Measurements from ENCODE around the gene SRPK2.
"Not testable (repeated sequence)": the region's sequence is repeated elsewhere in the genome, so short reads cannot be mapped to it uniquely, and the experiment has no call there.

SRPK2 gene

GRCh38 chr7:105297309-105297708 is 91.4 kb downstream of the SRPK2 start:
- DNase-seq = no peak

- no peak for DNase-seq
Measured at GRCh38 chr7:105296491-105296890, 92.2 kb downstream of the SRPK2 start.

GRCh38 chr7:105295596-105296352 is 92.9 kb downstream of the SRPK2 start:
- DNase-seq = peak; percentile 41

GRCh38 chr7:105294482-105294881 is 94.2 kb downstream of the SRPK2 start:
- DNase-seq = not testable (repeated sequence)

GRCh38 chr7:105289704-105290103 is 99.0 kb downstream of the SRPK2 start:
- DNase-seq = peak; percentile 69

GRCh38 chr7:105286441-105286840 is 102.3 kb downstream of the SRPK2 start:
- DNase-seq = no peak

GRCh38 chr7:105285118-105285874 is 103.4 kb downstream of the SRPK2 start:
- DNase-seq = no peak

- DNase-seq = no peak
Measured at GRCh38 chr7:105284014-105284413, 104.7 kb downstream of the SRPK2 start.

- no peak for DNase-seq
Measured at GRCh38 chr7:105281966-105282365, 106.8 kb downstream of the SRPK2 start.

- DNase-seq = no peak
Measured at GRCh38 chr7:105279688-105280007, 109.1 kb downstream of the SRPK2 start.

- no peak for DNase-seq
Measured at GRCh38 chr7:105278973-105279687, 109.6 kb downstream of the SRPK2 start.

GRCh38 chr7:105278565-105278964 is 110.2 kb downstream of the SRPK2 start:
- no peak for DNase-seq

GRCh38 chr7:105277341-105277740 is 111.4 kb downstream of the SRPK2 start:
- DNase-seq = no peak

- no peak for DNase-seq
Measured at GRCh38 chr7:105270117-105270516, 118.6 kb downstream of the SRPK2 start.

- DNase-seq = no peak
Measured at GRCh38 chr7:105269397-105269796, 119.3 kb downstream of the SRPK2 start.

- DNase-seq = peak; percentile 50
Measured at GRCh38 chr7:105268511-105269392, 120.0 kb downstream of the SRPK2 start.

GRCh38 chr7:105268056-105268455 is 120.7 kb downstream of the SRPK2 start:
- DNase-seq = peak; percentile 51

- DNase-seq = no peak
Measured at GRCh38 chr7:105267244-105267643, 121.5 kb downstream of the SRPK2 start.

- DNase-seq = no peak
Measured at GRCh38 chr7:105264707-105265106, 124.0 kb downstream of the SRPK2 start.

- no peak for DNase-seq
Measured at GRCh38 chr7:105261689-105262088, 127.0 kb downstream of the SRPK2 start.

GRCh38 chr7:105260201-105260871 is 128.4 kb downstream of the SRPK2 start:
- DNase-seq = not testable (repeated sequence)

- not testable (repeated sequence) for DNase-seq
Measured at GRCh38 chr7:105258919-105259318, 129.8 kb downstream of the SRPK2 start.
